ENCODE data around the gene ZNF423. TPM values are rescaled to one million over a fixed set of nuclear protein-coding genes. Genes with fewer than 3 reads are reported as not detected.

ZNF423 gene
- polyA plus RNA-seq, 1 donor from 2014 or later = 4.5 TPM

DNA sequence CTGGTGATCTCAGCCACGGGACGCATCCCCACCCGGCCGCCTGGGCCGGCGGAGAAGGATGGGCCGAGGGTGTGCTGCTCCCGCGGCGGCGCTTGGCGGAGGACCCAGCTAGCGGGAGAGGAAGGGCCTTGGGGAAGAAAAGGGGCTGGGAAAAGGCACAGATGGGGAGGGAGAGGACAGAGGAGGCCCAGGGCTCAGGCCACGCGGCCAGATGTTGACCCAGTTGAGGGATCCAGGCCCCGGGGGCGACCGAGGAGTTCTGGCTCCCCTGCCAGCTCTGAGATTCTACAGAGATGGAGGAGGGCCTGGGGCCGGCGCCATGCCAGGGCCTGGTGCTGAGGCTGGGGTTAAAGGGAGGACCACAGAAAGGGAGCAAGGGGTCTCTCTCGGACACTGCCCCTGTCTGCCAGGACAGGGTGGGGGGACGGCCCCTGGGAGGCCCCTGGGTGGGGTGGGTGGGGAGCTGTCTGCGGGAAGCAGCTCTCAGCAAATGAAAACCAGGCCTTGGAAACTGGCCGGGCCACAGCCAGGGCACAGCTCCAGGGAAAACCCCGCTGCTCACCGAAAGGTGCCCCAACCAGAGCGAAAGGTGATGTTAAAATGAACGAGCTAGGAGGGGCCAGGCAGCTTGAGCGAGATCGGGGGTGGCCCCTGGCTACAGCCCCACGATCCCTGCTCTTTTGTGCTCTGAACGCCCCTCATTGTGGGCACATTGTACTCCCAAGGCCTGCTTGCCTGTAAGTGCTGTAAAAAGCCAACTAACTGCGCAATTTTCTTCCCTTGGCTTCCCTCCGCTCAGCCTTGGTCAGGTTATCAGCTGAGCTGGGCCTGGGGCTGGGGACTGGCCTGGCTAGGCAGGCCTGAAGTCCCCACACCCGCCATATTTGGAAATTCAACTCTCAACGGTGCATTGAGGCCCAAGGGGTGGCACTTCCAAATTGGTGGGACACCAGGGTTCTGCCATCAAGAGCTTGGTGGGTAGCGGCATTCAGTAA, 191.4 kb downstream of the ZNF423 start:
- H3K79me2 ChIP-seq (replicated peaks; ENCODE audit: insufficient read depth, low read length) = no peaks in the 10 kb centered on the region
- H3K9me3 ChIP-seq (ENCODE audit: low read length) = no peaks in the 10 kb centered on the region
- H3K9ac ChIP-seq (ENCODE audit: low read length) = no peak overlapping the region
- H3K36me3 ChIP-seq (ENCODE audit: insufficient read depth, low read length) = no peaks in the 10 kb centered on the region
- H3F3A ChIP-seq (ENCODE audit: insufficient read depth, low read length, poor library complexity, severe bottlenecking) = no peaks in the 10 kb centered on the region
- H3K27ac ChIP-seq (ENCODE audit: low read length) = no peak overlapping the region
- no peak overlapping the region for H3K4me2 ChIP-seq (ENCODE audit: low read length)
- H3K9me2 ChIP-seq (ENCODE audit: insufficient read depth, low read length) = no peaks in the 10 kb centered on the region
- H3K27me3 ChIP-seq (ENCODE audit: insufficient read depth, low read depth, low read length) = no peaks in the 10 kb centered on the region
- H4K20me1 ChIP-seq (ENCODE audit: insufficient read depth) = no peaks in the 10 kb centered on the region
- TF ChIP-seq MXI1 (conservative IDR thresholded peaks at IDR 0.05; ENCODE audit: poor library complexity, severe bottlenecking) = no peak
- TF ChIP-seq TAF1 (IDR thresholded peaks at IDR 0.05; ENCODE audit: low read depth) = no peak
- TF ChIP-seq, protein P1, sequence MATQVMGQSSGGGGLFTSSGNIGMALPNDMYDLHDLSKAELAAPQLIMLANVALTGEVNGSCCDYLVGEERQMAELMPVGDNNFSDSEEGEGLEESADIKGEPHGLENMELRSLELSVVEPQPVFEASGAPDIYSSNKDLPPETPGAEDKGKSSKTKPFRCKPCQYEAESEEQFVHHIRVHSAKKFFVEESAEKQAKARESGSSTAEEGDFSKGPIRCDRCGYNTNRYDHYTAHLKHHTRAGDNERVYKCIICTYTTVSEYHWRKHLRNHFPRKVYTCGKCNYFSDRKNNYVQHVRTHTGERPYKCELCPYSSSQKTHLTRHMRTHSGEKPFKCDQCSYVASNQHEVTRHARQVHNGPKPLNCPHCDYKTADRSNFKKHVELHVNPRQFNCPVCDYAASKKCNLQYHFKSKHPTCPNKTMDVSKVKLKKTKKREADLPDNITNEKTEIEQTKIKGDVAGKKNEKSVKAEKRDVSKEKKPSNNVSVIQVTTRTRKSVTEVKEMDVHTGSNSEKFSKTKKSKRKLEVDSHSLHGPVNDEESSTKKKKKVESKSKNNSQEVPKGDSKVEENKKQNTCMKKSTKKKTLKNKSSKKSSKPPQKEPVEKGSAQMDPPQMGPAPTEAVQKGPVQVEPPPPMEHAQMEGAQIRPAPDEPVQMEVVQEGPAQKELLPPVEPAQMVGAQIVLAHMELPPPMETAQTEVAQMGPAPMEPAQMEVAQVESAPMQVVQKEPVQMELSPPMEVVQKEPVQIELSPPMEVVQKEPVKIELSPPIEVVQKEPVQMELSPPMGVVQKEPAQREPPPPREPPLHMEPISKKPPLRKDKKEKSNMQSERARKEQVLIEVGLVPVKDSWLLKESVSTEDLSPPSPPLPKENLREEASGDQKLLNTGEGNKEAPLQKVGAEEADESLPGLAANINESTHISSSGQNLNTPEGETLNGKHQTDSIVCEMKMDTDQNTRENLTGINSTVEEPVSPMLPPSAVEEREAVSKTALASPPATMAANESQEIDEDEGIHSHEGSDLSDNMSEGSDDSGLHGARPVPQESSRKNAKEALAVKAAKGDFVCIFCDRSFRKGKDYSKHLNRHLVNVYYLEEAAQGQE (IDR thresholded peaks at IDR 0.05; ENCODE audit: borderline replicate concordance) = no peak
- no peak for TF ChIP-seq EP300 (conservative IDR thresholded peaks at IDR 0.05; ENCODE audit: poor library complexity, severe bottlenecking)
- no peak for TF ChIP-seq SMC3 (conservative IDR thresholded peaks at IDR 0.05; ENCODE audit: poor library complexity)
- TF ChIP-seq, protein P2, sequence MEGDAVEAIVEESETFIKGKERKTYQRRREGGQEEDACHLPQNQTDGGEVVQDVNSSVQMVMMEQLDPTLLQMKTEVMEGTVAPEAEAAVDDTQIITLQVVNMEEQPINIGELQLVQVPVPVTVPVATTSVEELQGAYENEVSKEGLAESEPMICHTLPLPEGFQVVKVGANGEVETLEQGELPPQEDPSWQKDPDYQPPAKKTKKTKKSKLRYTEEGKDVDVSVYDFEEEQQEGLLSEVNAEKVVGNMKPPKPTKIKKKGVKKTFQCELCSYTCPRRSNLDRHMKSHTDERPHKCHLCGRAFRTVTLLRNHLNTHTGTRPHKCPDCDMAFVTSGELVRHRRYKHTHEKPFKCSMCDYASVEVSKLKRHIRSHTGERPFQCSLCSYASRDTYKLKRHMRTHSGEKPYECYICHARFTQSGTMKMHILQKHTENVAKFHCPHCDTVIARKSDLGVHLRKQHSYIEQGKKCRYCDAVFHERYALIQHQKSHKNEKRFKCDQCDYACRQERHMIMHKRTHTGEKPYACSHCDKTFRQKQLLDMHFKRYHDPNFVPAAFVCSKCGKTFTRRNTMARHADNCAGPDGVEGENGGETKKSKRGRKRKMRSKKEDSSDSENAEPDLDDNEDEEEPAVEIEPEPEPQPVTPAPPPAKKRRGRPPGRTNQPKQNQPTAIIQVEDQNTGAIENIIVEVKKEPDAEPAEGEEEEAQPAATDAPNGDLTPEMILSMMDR (IDR thresholded peaks at IDR 0.05; ENCODE audit: poor library complexity, severe bottlenecking) = no peak
- no peak for TF ChIP-seq EZH2 (IDR thresholded peaks at IDR 0.05; ENCODE audit: borderline replicate concordance, insufficient read depth, low read length, poor library complexity, severe bottlenecking)
- no peak for TF ChIP-seq RAD21 (conservative IDR thresholded peaks at IDR 0.05)
- TF ChIP-seq POLR2AphosphoS5 (IDR thresholded peaks at IDR 0.05) = no peak
- no peak overlapping the region for H2AFZ ChIP-seq (ENCODE audit: low read depth, low read length)
- H3K4me3 ChIP-seq (ENCODE audit: low read length) = no peak overlapping the region

DNA sequence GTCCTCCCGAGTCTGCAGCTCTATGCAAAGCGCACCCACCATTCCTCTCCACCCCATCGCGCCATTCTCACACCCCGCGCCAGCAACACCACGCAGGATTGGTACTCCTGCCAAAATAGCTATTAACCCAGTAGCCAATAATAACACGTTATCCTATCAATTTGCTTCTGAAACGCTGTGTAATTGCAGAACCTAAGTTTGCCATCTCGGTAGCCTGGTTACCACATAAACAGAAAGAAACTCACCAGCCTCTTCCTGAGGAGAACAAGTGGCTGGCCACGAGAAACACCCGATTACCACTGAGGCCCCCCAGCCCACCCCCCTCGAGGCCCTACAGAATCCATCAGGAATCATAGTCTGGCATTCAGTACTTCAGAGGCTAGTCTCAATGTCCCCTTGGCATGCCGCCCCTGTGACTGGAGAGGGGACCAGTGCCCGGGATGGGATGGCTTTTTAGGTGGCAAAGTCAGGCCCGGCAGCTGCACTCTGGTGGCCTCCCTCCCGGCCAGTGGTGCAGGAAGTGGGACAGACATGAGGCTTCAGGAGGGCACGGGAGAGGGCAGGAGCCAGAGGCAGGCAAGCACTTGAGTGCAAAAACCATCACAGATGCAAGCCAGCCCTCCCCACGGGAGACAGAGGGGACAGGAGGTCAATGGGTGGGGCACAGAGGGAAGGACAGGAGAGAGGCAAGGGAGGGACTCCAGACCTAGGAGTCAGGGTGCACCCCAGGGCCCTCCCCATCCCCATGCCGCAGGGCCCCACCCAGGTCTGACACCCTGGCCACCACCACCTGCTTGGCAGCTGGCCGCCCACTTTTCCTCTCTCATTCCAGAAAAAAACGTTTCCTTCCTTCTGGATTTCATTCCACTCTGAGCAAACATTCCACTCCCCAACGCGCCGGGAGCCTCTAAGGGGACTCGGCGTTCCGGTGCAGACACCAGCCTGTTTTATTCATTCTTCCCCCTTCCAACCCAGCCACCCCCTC, 192.5 kb downstream of the ZNF423 start:
- H3K36me3 ChIP-seq (ENCODE audit: insufficient read depth, low read length) = no peaks in the 10 kb centered on the region
- TF ChIP-seq MXI1 (conservative IDR thresholded peaks at IDR 0.05; ENCODE audit: poor library complexity, severe bottlenecking) = no peak
- no peak for TF ChIP-seq EZH2 (IDR thresholded peaks at IDR 0.05; ENCODE audit: borderline replicate concordance, insufficient read depth, low read length, poor library complexity, severe bottlenecking)
- TF ChIP-seq, protein P1 (IDR thresholded peaks at IDR 0.05; ENCODE audit: borderline replicate concordance) = no peak
- no peak for TF ChIP-seq RAD21 (conservative IDR thresholded peaks at IDR 0.05)
- TF ChIP-seq, protein P2 (IDR thresholded peaks at IDR 0.05; ENCODE audit: poor library complexity, severe bottlenecking) = no peak
- no peak for TF ChIP-seq SMC3 (conservative IDR thresholded peaks at IDR 0.05; ENCODE audit: poor library complexity)
- TF ChIP-seq POLR2AphosphoS5 (IDR thresholded peaks at IDR 0.05) = no peak
- TF ChIP-seq EP300 (conservative IDR thresholded peaks at IDR 0.05; ENCODE audit: poor library complexity, severe bottlenecking) = no peak
- no peak for TF ChIP-seq TAF1 (IDR thresholded peaks at IDR 0.05; ENCODE audit: low read depth)
- no peak overlapping the region for H3K4me3 ChIP-seq (ENCODE audit: low read length)
- H3K9me2 ChIP-seq (ENCODE audit: insufficient read depth, low read length) = no peaks in the 10 kb centered on the region
- no peak overlapping the region for H2AFZ ChIP-seq (ENCODE audit: low read depth, low read length)
- H3K9ac ChIP-seq (ENCODE audit: low read length) = no peak overlapping the region
- no peaks in the 10 kb centered on the region for H3K9me3 ChIP-seq (ENCODE audit: low read length)
- no peaks in the 10 kb centered on the region for H4K20me1 ChIP-seq (ENCODE audit: insufficient read depth)
- H3K27ac ChIP-seq (ENCODE audit: low read length) = no peak overlapping the region
- H3K4me2 ChIP-seq (ENCODE audit: low read length) = no peak overlapping the region
- no peaks in the 10 kb centered on the region for H3K27me3 ChIP-seq (ENCODE audit: insufficient read depth, low read depth, low read length)
- no peaks in the 10 kb centered on the region for H3F3A ChIP-seq (ENCODE audit: insufficient read depth, low read length, poor library complexity, severe bottlenecking)
- H3K79me2 ChIP-seq (replicated peaks; ENCODE audit: insufficient read depth, low read length) = no peaks in the 10 kb centered on the region
